Osteocyte (in vitro differentiated cells): Measurements from ENCODE around the gene LFNG. TPM values are rescaled to one million over a fixed set of nuclear protein-coding genes. Genes with fewer than 3 reads are reported as not detected.
A peak's percentile ranks its signal among the peaks of the same experiment; 100 is the strongest.
"Not testable (repeated sequence)": the region's sequence is repeated elsewhere in the genome, so short reads cannot be mapped to it uniquely, and the experiment has no call there.

Experiments used
- DNase-seq: peaks from one replicate; pipeline ENCODE4 v3.0.0; 2021; ENCODE audit warnings: mixed read lengths; ENCODE audit not compliant: unreplicated experiment; ENCODE audit errors: extremely low spot score
- H3K27ac Mint-ChIP-seq: one replicate; pipeline ENCODE4 v1.8.0; 2021; ENCODE audit warnings: mild to moderate bottlenecking, mixed read lengths; ENCODE audit not compliant: unreplicated experiment
- H3K27me3 Mint-ChIP-seq: one replicate; pipeline ENCODE4 v1.8.0; 2021; ENCODE audit warnings: mixed read lengths; ENCODE audit not compliant: unreplicated experiment
- H3K36me3 Mint-ChIP-seq: one replicate; pipeline ENCODE4 v1.8.0; 2021; ENCODE audit warnings: mixed read lengths; ENCODE audit not compliant: unreplicated experiment
- H3K4me1 Mint-ChIP-seq: one replicate; pipeline ENCODE4 v1.8.0; 2021; ENCODE audit warnings: mixed read lengths; ENCODE audit not compliant: unreplicated experiment
- H3K4me3 Mint-ChIP-seq: one replicate; pipeline ENCODE4 v1.8.0; 2021; ENCODE audit warnings: mild to moderate bottlenecking, moderate library complexity, mixed read lengths; ENCODE audit not compliant: unreplicated experiment
- H3K9me3 Mint-ChIP-seq: one replicate; pipeline ENCODE4 v1.8.0; 2021; ENCODE audit warnings: mixed read lengths; ENCODE audit not compliant: unreplicated experiment
- total RNA-seq: library from RNA; stranded (reverse); gene quantifications from 2 replicates; pipeline ENCODE4 v1.2.1, GENCODE V29; 2021
- TF ChIP-seq, protein P1 (sequence below): fragments of 200-600 bp; sonication (generic); IDR thresholded peaks from 2 replicates; pipeline ENCODE4 v1.5.0; 2021; ENCODE audit warnings: antibody characterized with exemption, mild to moderate bottlenecking, moderate library complexity

Gene LFNG
- total RNA-seq, 1 donor from 2014 or later, result 23.3 TPM

DNA sequence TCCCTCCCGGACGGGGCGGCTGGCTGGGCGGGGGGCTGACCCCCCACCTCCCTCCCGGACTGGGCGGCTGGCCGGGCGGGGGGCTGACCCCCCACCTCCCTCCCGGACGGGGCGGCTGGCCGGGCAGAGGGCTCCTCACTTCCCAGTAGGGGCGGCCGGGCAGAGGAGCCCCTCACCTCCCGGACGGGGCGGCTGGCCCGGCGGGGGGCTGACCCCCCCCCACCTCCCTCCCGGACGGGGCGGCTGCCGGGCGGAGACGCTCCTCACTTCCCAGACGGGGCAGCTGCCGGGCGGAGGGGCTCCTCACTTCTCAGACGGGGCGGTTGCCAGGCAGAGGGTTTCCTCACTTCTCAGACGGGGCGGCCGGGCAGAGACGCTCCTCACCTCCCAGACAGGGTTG, 14.6 kb downstream of the LFNG start:
- H3K9me3 Mint-ChIP-seq, H3K27me3 Mint-ChIP-seq, H3K27ac Mint-ChIP-seq, H3K36me3 Mint-ChIP-seq, H3K4me3 Mint-ChIP-seq, DNase-seq: not testable (repeated sequence)
- H3K4me1 Mint-ChIP-seq, result peaks cover 19% of the 10 kb centered on the region

DNA sequence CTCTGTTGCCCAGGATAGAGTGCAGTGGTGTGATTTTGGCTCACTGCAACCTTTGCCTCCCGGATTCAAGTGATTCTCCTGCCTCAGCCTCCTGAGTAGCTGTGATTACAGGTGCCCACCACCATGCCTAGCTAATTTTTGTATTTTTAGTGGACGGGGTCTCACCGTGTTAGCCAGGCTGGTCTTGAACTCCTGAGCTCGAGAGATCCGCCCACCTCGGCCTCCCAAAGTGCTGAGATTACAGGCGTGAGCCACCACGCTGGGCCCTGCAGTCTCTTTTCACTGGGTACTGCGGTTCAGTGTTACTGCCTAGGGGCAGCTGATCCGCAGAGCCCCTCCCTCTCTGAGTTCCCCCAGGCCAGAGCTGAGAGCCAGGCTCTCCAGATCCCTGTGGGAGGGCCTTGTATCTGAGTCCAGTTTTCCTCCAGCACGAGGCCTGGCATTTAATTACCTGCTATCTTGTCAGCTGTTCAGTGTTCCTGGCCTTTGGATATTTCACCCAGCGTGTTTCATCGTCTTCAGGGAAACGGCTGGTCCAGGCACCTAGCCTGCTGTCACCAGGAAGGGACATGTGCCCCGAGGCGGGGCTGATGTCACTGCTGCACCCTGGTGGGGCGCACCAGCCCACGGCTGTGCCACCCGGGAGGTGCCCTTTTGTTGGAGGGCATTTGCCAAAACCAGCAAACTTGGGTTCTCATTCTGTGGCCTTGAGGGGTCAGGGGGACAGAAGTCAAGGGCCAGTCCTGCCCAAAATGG, 16.5 kb downstream of the LFNG start:
- H3K9me3 Mint-ChIP-seq, H3K4me1 Mint-ChIP-seq, H3K27ac Mint-ChIP-seq, H3K4me3 Mint-ChIP-seq, H3K36me3 Mint-ChIP-seq, H3K27me3 Mint-ChIP-seq: not testable (repeated sequence)
- peak; percentile 84 for DNase-seq

DNA sequence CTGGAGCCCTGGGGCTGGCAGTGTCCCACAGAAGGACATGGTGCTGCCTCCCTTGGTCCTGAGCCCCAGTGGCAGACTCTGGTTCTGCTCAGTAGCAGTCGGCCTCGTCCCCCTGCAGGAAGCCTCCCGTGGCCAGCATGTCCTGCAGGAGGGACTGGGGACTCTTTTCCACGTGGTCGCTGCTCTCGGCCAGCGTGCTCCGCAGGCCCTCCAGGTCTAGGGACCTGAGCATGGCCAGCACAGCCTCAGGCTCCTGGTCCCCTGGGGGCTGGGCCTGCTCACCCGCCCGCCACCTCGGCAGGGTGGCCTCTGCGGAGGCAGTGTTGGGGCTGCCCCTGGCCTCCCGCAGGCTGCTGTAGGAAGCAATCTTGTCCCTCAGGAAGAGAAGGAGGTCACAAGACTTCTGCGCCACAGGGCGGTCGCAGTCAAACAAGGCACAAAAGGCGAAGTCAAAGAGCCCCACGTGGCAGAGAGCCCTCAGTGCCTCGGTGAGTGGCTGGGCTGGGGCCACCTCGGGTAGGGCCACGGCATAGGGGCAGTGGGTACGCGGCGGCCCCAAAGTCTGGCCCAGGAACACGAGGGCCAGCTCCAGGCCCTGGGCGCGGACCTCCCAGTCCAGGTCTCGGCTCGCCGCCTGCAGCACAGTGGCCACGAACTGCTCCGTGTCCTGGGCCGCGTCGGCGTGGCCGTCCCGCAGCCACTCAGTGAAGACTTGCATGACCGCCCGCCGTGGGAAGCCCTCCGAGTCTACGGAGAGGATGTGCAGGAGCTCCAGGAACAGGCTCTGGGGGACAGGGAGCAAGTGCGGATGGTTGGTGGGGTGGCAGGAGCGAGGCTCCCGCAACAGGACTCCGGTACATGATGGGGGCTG, 18.6 kb downstream of the LFNG start:
- H3K27me3 Mint-ChIP-seq, result no peaks in the 10 kb centered on the region
- H3K27ac Mint-ChIP-seq, result no peak overlapping the region
- TF ChIP-seq, protein P1, sequence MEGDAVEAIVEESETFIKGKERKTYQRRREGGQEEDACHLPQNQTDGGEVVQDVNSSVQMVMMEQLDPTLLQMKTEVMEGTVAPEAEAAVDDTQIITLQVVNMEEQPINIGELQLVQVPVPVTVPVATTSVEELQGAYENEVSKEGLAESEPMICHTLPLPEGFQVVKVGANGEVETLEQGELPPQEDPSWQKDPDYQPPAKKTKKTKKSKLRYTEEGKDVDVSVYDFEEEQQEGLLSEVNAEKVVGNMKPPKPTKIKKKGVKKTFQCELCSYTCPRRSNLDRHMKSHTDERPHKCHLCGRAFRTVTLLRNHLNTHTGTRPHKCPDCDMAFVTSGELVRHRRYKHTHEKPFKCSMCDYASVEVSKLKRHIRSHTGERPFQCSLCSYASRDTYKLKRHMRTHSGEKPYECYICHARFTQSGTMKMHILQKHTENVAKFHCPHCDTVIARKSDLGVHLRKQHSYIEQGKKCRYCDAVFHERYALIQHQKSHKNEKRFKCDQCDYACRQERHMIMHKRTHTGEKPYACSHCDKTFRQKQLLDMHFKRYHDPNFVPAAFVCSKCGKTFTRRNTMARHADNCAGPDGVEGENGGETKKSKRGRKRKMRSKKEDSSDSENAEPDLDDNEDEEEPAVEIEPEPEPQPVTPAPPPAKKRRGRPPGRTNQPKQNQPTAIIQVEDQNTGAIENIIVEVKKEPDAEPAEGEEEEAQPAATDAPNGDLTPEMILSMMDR, result no peak
- no peaks in the 10 kb centered on the region for H3K4me1 Mint-ChIP-seq
- peaks cover 8% of the 10 kb centered on the region for H3K36me3 Mint-ChIP-seq
- H3K9me3 Mint-ChIP-seq, result no peaks in the 10 kb centered on the region
- H3K4me3 Mint-ChIP-seq, result no peak overlapping the region
- DNase-seq, result no peak

DNA sequence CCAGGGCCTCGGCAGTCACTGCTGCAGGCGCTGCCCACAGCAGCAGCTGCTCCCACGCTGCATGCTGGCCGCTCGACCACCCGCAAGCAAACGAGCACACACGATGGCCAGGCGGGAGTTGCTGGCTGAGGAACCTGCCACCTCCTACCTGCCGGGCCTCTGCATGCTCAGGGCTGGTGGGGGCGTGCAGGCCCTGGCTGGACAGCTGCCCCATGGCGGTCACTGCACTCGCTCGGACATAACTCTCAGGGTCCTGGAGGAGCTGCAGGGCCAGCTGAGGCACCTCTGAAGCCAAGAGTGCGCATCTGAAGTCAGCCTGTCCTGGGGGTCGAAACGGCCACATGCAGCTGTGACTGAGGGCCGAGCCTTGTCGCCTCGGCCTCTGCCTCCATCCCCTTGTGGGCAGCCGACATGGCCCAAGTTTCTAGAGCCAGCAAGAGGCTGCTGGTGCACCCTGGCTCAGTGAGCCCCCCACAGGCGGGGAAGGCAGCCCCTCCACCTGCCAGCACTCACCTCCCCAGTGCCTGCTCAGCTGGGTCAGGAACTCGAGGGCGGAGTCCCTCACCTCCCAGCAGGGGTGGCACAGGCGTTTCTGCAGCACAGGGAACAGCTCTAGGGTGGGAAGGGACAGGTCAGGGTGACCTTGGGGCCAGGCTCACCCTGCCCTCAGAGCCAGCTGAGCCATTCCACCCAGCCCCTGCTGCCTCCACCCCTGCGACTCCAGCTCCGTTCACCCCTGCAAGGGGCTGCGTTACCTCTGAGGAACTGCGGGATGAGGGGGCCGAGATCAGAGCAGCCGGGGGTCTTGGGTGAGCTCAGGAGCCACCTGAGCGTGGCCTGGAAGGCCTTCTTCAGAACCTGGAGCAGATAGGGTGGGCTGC, 19.7 kb downstream of the LFNG start:
- Mint-ChIP-seq H3K4me3 (no peak overlapping the region), H3K4me1 (no peaks in the 10 kb centered on the region), H3K9me3 (no peaks in the 10 kb centered on the region), H3K27ac (no peak overlapping the region), H3K27me3 (no peaks in the 10 kb centered on the region), H3K36me3 (peaks cover 8% of the 10 kb centered on the region)
- no peak for DNase-seq
- TF ChIP-seq, protein P1, result no peak

DNA sequence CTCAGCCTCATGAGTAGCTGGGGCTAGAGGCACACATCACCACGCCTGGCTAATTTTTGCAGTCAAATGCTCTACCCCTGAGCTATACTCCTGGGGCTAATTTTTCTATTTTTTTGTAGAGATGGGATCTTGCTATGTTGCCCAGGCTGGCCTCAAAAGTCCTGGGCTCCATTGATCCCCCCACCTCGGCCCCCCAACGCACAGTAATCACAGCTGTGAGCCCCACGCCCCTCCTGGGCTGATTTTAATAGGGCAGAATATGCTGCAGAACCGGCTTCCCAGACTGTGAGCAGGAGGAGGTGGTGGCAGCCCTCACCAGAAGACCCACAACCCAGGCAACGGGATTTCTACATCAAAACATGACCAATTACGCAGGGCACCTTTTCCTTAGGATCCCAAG, 20.6 kb downstream of the LFNG start:
- Mint-ChIP-seq H3K4me1 (no peaks in the 10 kb centered on the region), H3K27me3 (no peaks in the 10 kb centered on the region), H3K9me3 (no peaks in the 10 kb centered on the region), H3K27ac (no peak overlapping the region), H3K4me3 (no peak overlapping the region), H3K36me3 (peaks cover 8% of the 10 kb centered on the region)
- no peak for DNase-seq
- TF ChIP-seq, protein P1, result no peak
